HCT116 (cell line): Measurements from ENCODE around the gene FGF3. TPM values are rescaled to one million over a fixed set of nuclear protein-coding genes. Genes with fewer than 3 reads are reported as not detected.

ENCODE experiments used
- ATAC-seq: fragments of 200-7000 bp; cut with Tn5 transposase; 2 replicates; pipeline ENCODE4 v1.9.1; 2020; ENCODE audit warnings: mild to moderate bottlenecking, moderate library complexity
- BruUV-seq: library from RNA; stranded (reverse); fragments of 400-500 nt; replicated peaks from 2 replicates; lab custom pipeline; 2021; lab: Mats Ljungman, UMichigan
- CTCF ChIA-PET: fragments of 300-600 bp; sonication (Branson Sonifier 250); formaldehyde crosslinking; loops from one replicate; lab custom pipeline; 2021; ENCODE audit warnings: antibody characterized with exemption; lab: Charles Lee
- POLR2A ChIA-PET: fragments of 300-600, 350-600 bp; sonication (Branson Sonifier 250); formaldehyde crosslinking; loops from one replicate; lab custom pipeline; 2021; ENCODE audit warnings: antibody characterized with exemption; lab: Charles Lee
- RAD21 ChIA-PET, 2 experiments: fragments of 300-600 bp; sonication (Branson Sonifier 250); formaldehyde crosslinking; loops; one replicate each; lab custom pipeline; 2023; ENCODE audit warnings: low total read pairs in 2 of 2; ENCODE audit not compliant: uncharacterized antibody in 2 of 2, unreplicated experiment in 2 of 2, low non-redundant PET in 1 of 2; lab: Charles Lee
- DNase-seq: peaks from one replicate; pipeline ENCODE4 v3.0.0-alpha.2; 2010; ENCODE audit warnings: low read depth, low spot score
- H2AFZ ChIP-seq: fragments of 200-600 bp; shearing (Covaris generic), sonication (generic); 2 replicates; pipeline ENCODE4 v1.6.1; 2017; ENCODE audit warnings: low read depth, mixed run types, mixed read lengths, antibody characterized with exemption, low read length; ENCODE audit not compliant: poor library complexity, severe bottlenecking
- H3K27ac ChIP-seq: 2 replicates; pipeline ENCODE4 v1.5.1; 2012; ENCODE audit warnings: low read depth, low read length
- H3K27me3 ChIP-seq: fragments of 200-600 bp; sonication (generic); 2 replicates; pipeline ENCODE4 v1.6.1; 2016; ENCODE audit warnings: mixed run types, low read length, mixed read lengths; ENCODE audit not compliant: insufficient read depth
- H3K36me3 ChIP-seq, 2 experiments: fragments of 200-500 bp in 1 of 2; fragments of 200-600 bp in 1 of 2; sonication (Bioruptor generic) in 1 of 2; sonication (generic) in 1 of 2; 2 replicates each; pipeline versions ENCODE4 v1.5.1 to v1.6.1; 2014 to 2016; ENCODE audit warnings: low read length in 2 of 2, inconsistent platforms in 1 of 2, mixed read lengths in 1 of 2, mixed run types in 1 of 2; ENCODE audit not compliant: insufficient read depth in 2 of 2, control insufficient read depth in 1 of 2
- H3K4me1 ChIP-seq, 2 experiments: fragments of 200-600 bp in 1 of 2; sonication (generic) in 1 of 2; 2 replicates each; pipeline versions ENCODE4 v1.5.1 to v1.6.1; 2012 to 2017; ENCODE audit warnings: low read length in 2 of 2, inconsistent platforms in 1 of 2, mild to moderate bottlenecking in 1 of 2, mixed read lengths in 1 of 2, mixed run types in 1 of 2, moderate library complexity in 1 of 2; ENCODE audit not compliant: insufficient read depth in 2 of 2, control insufficient read depth in 1 of 2
- H3K4me2 ChIP-seq: fragments of 200-600 bp; sonication (generic); 2 replicates; pipeline ENCODE4 v1.6.1; 2017; ENCODE audit warnings: mixed run types, low read length, mixed read lengths
- H3K4me3 ChIP-seq, 2 experiments: fragments of 200-600 bp in 1 of 2; sonication (generic) in 1 of 2; replicated peaks in 1 of 2; 2 replicates each; pipeline ENCODE4 v1.5.1; 2011 to 2016; ENCODE audit warnings: low read length in 2 of 2, control low read depth in 1 of 2, low read depth in 1 of 2, mild to moderate bottlenecking in 1 of 2, mixed read lengths in 1 of 2, mixed run types in 1 of 2
- H3K79me2 ChIP-seq: fragments of 200-600 bp; sonication (generic); 2 replicates; pipeline ENCODE4 v1.6.1; 2017; ENCODE audit warnings: mild to moderate bottlenecking, mixed run types, low read length, moderate library complexity, mixed read lengths; ENCODE audit not compliant: insufficient read depth
- H3K9ac ChIP-seq: fragments of 200-600 bp; sonication (generic); 2 replicates; pipeline ENCODE4 v1.6.1; 2016; ENCODE audit warnings: low read length, mixed read lengths
- H3K9me2 ChIP-seq: fragments of 200-600 bp; sonication (generic), shearing (Covaris generic); 2 replicates; pipeline ENCODE4 v1.6.1; 2017; ENCODE audit warnings: mixed run types, mild to moderate bottlenecking, moderate library complexity; ENCODE audit not compliant: insufficient read depth
- H3K9me3 ChIP-seq, 2 experiments: fragments of 200-500 bp in 1 of 2; fragments of 200-600 bp in 1 of 2; sonication (Bioruptor generic) in 1 of 2; sonication (generic) in 1 of 2; 2 replicates each; pipeline ENCODE4 v1.6.1; 2014 to 2017; ENCODE audit warnings: low read length in 2 of 2, mixed read lengths in 2 of 2, inconsistent platforms in 1 of 2, low read depth in 1 of 2, mild to moderate bottlenecking in 1 of 2, mixed run types in 1 of 2, moderate library complexity in 1 of 2; ENCODE audit not compliant: control insufficient read depth in 1 of 2, insufficient read depth in 1 of 2
- H4K20me1 ChIP-seq: fragments of 200-600 bp; sonication (generic), shearing (Covaris generic); 2 replicates; pipeline ENCODE4 v1.6.1; 2017; ENCODE audit warnings: mixed run types, mild to moderate bottlenecking, moderate library complexity; ENCODE audit not compliant: insufficient read depth
- EZH2phosphoT487 ChIP-seq: fragments of 200-600 bp; IDR thresholded peaks from 2 replicates; pipeline ENCODE4 v1.6.1; 2018; ENCODE audit warnings: antibody characterized with exemption, borderline replicate concordance
- intact Hi-C: fragments of 100-400 bp; cut with micrococcal nuclease; formaldehyde crosslinking; loops from 2 replicates; pipeline ENCODE4 v1.10.0; 2022
- total RNA-seq: library from RNA; stranded (reverse); gene quantifications from one replicate; pipeline ENCODE4 v1.2.1, GENCODE V29; 2021; ENCODE audit not compliant: unreplicated experiment
- TF ChIP-seq, protein P1 (sequence below), 3 experiments: fragments of 200-600 bp in 1 of 3; sonication (generic) in 1 of 3; IDR thresholded peaks in 2 of 3; conservative IDR thresholded peaks in 1 of 3; 2 replicates each; pipeline ENCODE4 v1.5.1; 2012 to 2017; ENCODE audit warnings: low read depth in 2 of 3, low read length in 2 of 3, antibody characterized with exemption in 1 of 3, borderline replicate concordance in 1 of 3, control low read depth in 1 of 3, mild to moderate bottlenecking in 1 of 3, mixed read lengths in 1 of 3, mixed run types in 1 of 3, moderate library complexity in 1 of 3; ENCODE audit not compliant: insufficient read depth in 1 of 3
- TF ChIP-seq, protein P2 (sequence below): IDR thresholded peaks from 2 replicates; pipeline ENCODE4 v1.6.1; 2011; ENCODE audit warnings: mild to moderate bottlenecking, low read length, moderate library complexity; ENCODE audit not compliant: insufficient replicate concordance; ENCODE audit errors: extremely low read depth

Gene FGF3
- total RNA-seq, 1 experiment from 2014 or later: not detected

DNA sequence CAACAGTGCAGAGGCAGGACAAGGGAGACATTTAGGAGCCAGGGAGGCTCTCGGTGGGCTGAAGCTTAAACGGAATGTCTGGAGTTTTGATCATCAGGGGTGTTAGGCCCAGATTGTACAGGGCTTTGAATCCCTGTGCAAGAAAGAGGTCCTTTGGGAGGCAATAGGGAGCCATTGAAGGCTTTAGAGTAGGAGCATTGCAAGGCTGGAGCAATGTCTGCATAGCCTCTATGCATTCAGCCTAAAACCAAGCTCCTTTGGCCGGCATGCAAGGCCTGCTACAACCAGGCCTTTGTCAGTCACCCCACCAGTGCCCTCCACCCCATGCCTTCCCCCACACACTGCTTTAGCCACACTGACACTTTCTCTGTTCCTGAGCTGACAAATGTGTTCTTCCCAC is 47.4 kb upstream of the FGF3 start (continued):
- TF ChIP-seq, protein P1, sequence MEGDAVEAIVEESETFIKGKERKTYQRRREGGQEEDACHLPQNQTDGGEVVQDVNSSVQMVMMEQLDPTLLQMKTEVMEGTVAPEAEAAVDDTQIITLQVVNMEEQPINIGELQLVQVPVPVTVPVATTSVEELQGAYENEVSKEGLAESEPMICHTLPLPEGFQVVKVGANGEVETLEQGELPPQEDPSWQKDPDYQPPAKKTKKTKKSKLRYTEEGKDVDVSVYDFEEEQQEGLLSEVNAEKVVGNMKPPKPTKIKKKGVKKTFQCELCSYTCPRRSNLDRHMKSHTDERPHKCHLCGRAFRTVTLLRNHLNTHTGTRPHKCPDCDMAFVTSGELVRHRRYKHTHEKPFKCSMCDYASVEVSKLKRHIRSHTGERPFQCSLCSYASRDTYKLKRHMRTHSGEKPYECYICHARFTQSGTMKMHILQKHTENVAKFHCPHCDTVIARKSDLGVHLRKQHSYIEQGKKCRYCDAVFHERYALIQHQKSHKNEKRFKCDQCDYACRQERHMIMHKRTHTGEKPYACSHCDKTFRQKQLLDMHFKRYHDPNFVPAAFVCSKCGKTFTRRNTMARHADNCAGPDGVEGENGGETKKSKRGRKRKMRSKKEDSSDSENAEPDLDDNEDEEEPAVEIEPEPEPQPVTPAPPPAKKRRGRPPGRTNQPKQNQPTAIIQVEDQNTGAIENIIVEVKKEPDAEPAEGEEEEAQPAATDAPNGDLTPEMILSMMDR (IDR thresholded peaks at IDR 0.05 in 2 of 3, conservative IDR thresholded peaks at IDR 0.05 in 1 of 3; ENCODE audit: borderline replicate concordance in 1 of 3, insufficient read depth in 1 of 3, low read depth in 2 of 3, low read length in 2 of 3): no peak

DNA sequence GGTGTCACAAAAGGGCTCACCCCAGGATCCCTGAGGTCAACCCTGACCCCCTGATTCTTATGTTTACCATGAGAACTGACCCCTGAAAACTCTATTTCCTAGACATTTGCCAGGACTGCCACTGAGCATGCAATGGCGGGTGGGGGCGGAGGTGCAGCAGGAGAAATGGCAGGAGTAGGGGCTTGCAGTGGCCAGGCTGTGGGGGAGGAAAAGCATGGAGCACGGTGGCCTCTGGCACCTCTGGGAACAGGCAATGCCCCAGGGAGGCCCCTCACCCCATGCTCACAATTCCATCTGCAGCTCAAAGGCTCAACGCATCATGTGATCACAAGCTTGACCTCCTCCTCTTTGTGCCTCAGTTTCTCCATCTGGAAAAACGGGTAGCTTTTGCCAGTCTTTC is 46.5 kb upstream of the FGF3 start:
- no peaks in the 10 kb centered on the region for H4K20me1 ChIP-seq
- no peak overlapping the region for H2AFZ ChIP-seq
- ChIA-PET CTCF (no interaction called here), POLR2A (interaction anchor here (0.6 kb wide), 1 partner anchor 331 kb away, joined by 3 read pairs; no protein-coding TSS in a partner anchor), RAD21 (no interaction called here)
- H3K27me3 ChIP-seq: no peaks in the 10 kb centered on the region
- H3K4me1 ChIP-seq: peaks cover 0 to 10% of the 10 kb centered on the region in 2 experiments; a peak in 2 of 4 replicates
- no peaks in the 10 kb centered on the region for H3K9me2 ChIP-seq
- intact Hi-C loops: no loop called here
- no peaks in the 10 kb centered on the region for H3K79me2 ChIP-seq
- H3K36me3 ChIP-seq: no peaks in the 10 kb centered on the region
- no peak for ATAC-seq
- H3K9me3 ChIP-seq: no peaks in the 10 kb centered on the region
- BruUV-seq: no TSS peak
- H3K27ac ChIP-seq: no peak overlapping the region
- no peak overlapping the region for H3K4me2 ChIP-seq
- H3K9ac ChIP-seq: no peak overlapping the region
- no peak overlapping the region for H3K4me3 ChIP-seq
- DNase-seq: no peak
- TF ChIP-seq EZH2phosphoT487: no peak
- TF ChIP-seq, protein P2, sequence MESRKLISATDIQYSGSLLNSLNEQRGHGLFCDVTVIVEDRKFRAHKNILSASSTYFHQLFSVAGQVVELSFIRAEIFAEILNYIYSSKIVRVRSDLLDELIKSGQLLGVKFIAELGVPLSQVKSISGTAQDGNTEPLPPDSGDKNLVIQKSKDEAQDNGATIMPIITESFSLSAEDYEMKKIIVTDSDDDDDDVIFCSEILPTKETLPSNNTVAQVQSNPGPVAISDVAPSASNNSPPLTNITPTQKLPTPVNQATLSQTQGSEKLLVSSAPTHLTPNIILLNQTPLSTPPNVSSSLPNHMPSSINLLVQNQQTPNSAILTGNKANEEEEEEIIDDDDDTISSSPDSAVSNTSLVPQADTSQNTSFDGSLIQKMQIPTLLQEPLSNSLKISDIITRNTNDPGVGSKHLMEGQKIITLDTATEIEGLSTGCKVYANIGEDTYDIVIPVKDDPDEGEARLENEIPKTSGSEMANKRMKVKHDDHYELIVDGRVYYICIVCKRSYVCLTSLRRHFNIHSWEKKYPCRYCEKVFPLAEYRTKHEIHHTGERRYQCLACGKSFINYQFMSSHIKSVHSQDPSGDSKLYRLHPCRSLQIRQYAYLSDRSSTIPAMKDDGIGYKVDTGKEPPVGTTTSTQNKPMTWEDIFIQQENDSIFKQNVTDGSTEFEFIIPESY: no peak
